Neural progenitor cell (in vitro differentiated cells): ENCODE measurements around the gene GBX2. TPM values are rescaled to one million over a fixed set of nuclear protein-coding genes. Genes with fewer than 3 reads are reported as not detected.
A peak's percentile ranks its signal among the peaks of the same experiment; 100 is the strongest.

Experiments
- DNase-seq: peaks from one replicate; pipeline ENCODE4 v3.0.0-alpha.2; 2016; ENCODE audit warnings: low spot score
- H2AFZ ChIP-seq: fragments of 200-600 bp; sonication (generic); replicated peaks from 2 replicates; pipeline ENCODE4 v1.6.1; 2016; ENCODE audit warnings: antibody characterized with exemption
- H3F3A ChIP-seq: fragments of 200-600 bp; sonication (generic); 2 replicates; pipeline ENCODE4 v1.6.1; 2016; ENCODE audit warnings: antibody characterized with exemption, low read depth
- H3K27ac ChIP-seq: fragments of 200-600 bp; sonication (generic); 2 replicates; pipeline ENCODE4 v1.5.1; 2016; ENCODE audit warnings: mild to moderate bottlenecking
- H3K27me3 ChIP-seq: fragments of 200-600 bp; sonication (generic); 2 replicates; pipeline ENCODE4 v1.6.1; 2016; ENCODE audit warnings: mild to moderate bottlenecking, moderate library complexity
- H3K36me3 ChIP-seq: fragments of 200-600 bp; sonication (generic); 2 replicates; pipeline ENCODE4 v1.5.1; 2016
- H3K4me1 ChIP-seq: fragments of 200-600 bp; sonication (generic); 2 replicates; pipeline ENCODE4 v1.6.1; 2016; ENCODE audit warnings: mixed run types
- H3K4me2 ChIP-seq: fragments of 200-600 bp; sonication (generic); 2 replicates; pipeline ENCODE4 v1.6.1; 2016
- H3K4me3 ChIP-seq: fragments of 200-600 bp; sonication (generic); 2 replicates; pipeline ENCODE4 v1.5.1; 2016
- H3K79me2 ChIP-seq: fragments of 200-600 bp; sonication (generic); 2 replicates; pipeline ENCODE4 v1.6.1; 2016; ENCODE audit warnings: low read depth
- H3K9ac ChIP-seq: fragments of 200-600 bp; sonication (generic); 2 replicates; pipeline ENCODE4 v1.6.1; 2016
- H3K9me3 ChIP-seq: fragments of 200-600 bp; sonication (generic); 2 replicates; pipeline ENCODE4 v1.5.1; 2016; ENCODE audit warnings: low read depth
- H4K20me1 ChIP-seq: fragments of 200-600 bp; sonication (generic); 2 replicates; pipeline ENCODE4 v1.6.1; 2016; ENCODE audit warnings: low read depth
- H3K27ac Mint-ChIP-seq: 3 replicates; pipeline ENCODE4 v1.8.0; 2021; ENCODE audit warnings: mixed read lengths
- H3K27me3 Mint-ChIP-seq: 2 replicates; pipeline ENCODE4 v1.8.0; 2022; ENCODE audit warnings: low read depth, mild to moderate bottlenecking, inconsistent platforms, moderate library complexity, mixed read lengths; ENCODE audit not compliant: insufficient read depth
- H3K36me3 Mint-ChIP-seq: 3 replicates; pipeline ENCODE4 v1.8.0; 2021; ENCODE audit warnings: mixed read lengths
- H3K4me1 Mint-ChIP-seq: 3 replicates; pipeline ENCODE4 v1.8.0; 2021; ENCODE audit warnings: mixed read lengths
- H3K4me3 Mint-ChIP-seq: 3 replicates; pipeline ENCODE4 v1.8.0; 2021; ENCODE audit warnings: mild to moderate bottlenecking, moderate library complexity, mixed read lengths
- H3K9me3 Mint-ChIP-seq: 3 replicates; pipeline ENCODE4 v1.8.0; 2020; ENCODE audit warnings: mixed read lengths
- CTCF ChIP-seq: fragments of 200-600 bp; sonication (generic); IDR thresholded peaks from 2 replicates; pipeline ENCODE4 v1.5.1; 2017; ENCODE audit warnings: antibody characterized with exemption, mild to moderate bottlenecking
- EZH2 ChIP-seq: fragments of 200-600 bp; sonication (generic); IDR thresholded peaks from 2 replicates; pipeline ENCODE4 v1.6.1; 2017; ENCODE audit warnings: antibody characterized with exemption, mild to moderate bottlenecking, moderate library complexity
- EZH2phosphoT487 ChIP-seq: fragments of 200-600 bp; sonication (generic); IDR thresholded peaks from 2 replicates; pipeline ENCODE4 v1.6.1; 2017; ENCODE audit warnings: antibody characterized with exemption
- total RNA-seq: library from RNA; depleted of rRNA; stranded (reverse); fragments of >200 nt; gene quantifications from 2 replicates; pipeline ENCODE4 v1.2.3, GENCODE V29; 2015; ENCODE audit warnings: low replicate concordance

The GBX2 gene
- total RNA-seq, 1 donor from 2014 or later: not detected

- Mint-ChIP-seq H3K9me3 (no peaks in the 10 kb centered on the region), H3K36me3 (peaks cover 2% of the 10 kb centered on the region), H3K4me3 (peak overlapping the region; percentile 94), H3K4me1 (peaks cover 53% of the 10 kb centered on the region), H3K27ac (no peak overlapping the region), H3K27me3 (peaks cover 62% of the 10 kb centered on the region)
- H3F3A ChIP-seq: peaks cover 74% of the 10 kb centered on the region
- peak overlapping the region; percentile 85 for H2AFZ ChIP-seq
- H3K27ac ChIP-seq: no peak overlapping the region
- no peak overlapping the region for H3K9ac ChIP-seq
- H4K20me1 ChIP-seq: peaks cover 88% of the 10 kb centered on the region
- H3K79me2 ChIP-seq: no peaks in the 10 kb centered on the region
- H3K4me2 ChIP-seq: peak overlapping the region; percentile 92
- H3K9me3 ChIP-seq: no peaks in the 10 kb centered on the region
- H3K4me3 ChIP-seq: peak overlapping the region; percentile 49
- no peaks in the 10 kb centered on the region for H3K36me3 ChIP-seq
- TF ChIP-seq EZH2phosphoT487 (peak; percentile 84), EZH2 (peak; percentile 58), CTCF (no peak)
- DNase-seq: peak; percentile 66
- peaks cover 55% of the 10 kb centered on the region for H3K4me1 ChIP-seq
- H3K27me3 ChIP-seq: peaks cover 100% of the 10 kb centered on the region
Observed at GRCh38 chr2:236166796-236167296, 1.3 kb downstream of the GBX2 start.

- H3K9me3 Mint-ChIP-seq: no peaks in the 10 kb centered on the region
- peak overlapping the region; percentile 49 for H3K4me3 ChIP-seq
- peak overlapping the region; percentile 92 for H3K4me2 ChIP-seq
- H4K20me1 ChIP-seq: peaks cover 88% of the 10 kb centered on the region
- H3K4me3 Mint-ChIP-seq: peak overlapping the region; percentile 94
- H2AFZ ChIP-seq: no peak overlapping the region
- H3K4me1 Mint-ChIP-seq: peaks cover 54% of the 10 kb centered on the region
- H3K27ac Mint-ChIP-seq: no peak overlapping the region
- H3K9me3 ChIP-seq: no peaks in the 10 kb centered on the region
- H3K4me1 ChIP-seq: peaks cover 47% of the 10 kb centered on the region
- DNase-seq: peak; percentile 67
- no peaks in the 10 kb centered on the region for H3K36me3 ChIP-seq
- no peaks in the 10 kb centered on the region for H3K79me2 ChIP-seq
- TF ChIP-seq EZH2phosphoT487 (peak; percentile 78), CTCF (no peak), EZH2 (peak; percentile 76)
- H3K27me3 Mint-ChIP-seq: peaks cover 61% of the 10 kb centered on the region
- peaks cover 2% of the 10 kb centered on the region for H3K36me3 Mint-ChIP-seq
- H3K27me3 ChIP-seq: peaks cover 100% of the 10 kb centered on the region
- no peak overlapping the region for H3K9ac ChIP-seq
- H3K27ac ChIP-seq: no peak overlapping the region
- peaks cover 66% of the 10 kb centered on the region for H3F3A ChIP-seq
Observed at GRCh38 chr2:236165842-236166795, 2.1 kb downstream of the GBX2 start.

GRCh38 chr2:236164925-236165841 lies 3.0 kb downstream of the GBX2 start:
- Mint-ChIP-seq H3K4me3 (peak overlapping the region; percentile 94), H3K27ac (no peak overlapping the region), H3K27me3 (peaks cover 58% of the 10 kb centered on the region), H3K4me1 (peaks cover 52% of the 10 kb centered on the region), H3K36me3 (peaks cover 2% of the 10 kb centered on the region), H3K9me3 (no peaks in the 10 kb centered on the region)
- TF ChIP-seq EZH2phosphoT487 (no peak), CTCF (no peak), EZH2 (no peak)
- Histone ChIP-seq H3K9ac (no peak overlapping the region), H3K9me3 (no peaks in the 10 kb centered on the region), H3K79me2 (no peaks in the 10 kb centered on the region), H3F3A (peaks cover 58% of the 10 kb centered on the region), H2AFZ (no peak overlapping the region), H3K4me1 (peaks cover 51% of the 10 kb centered on the region), H3K4me3 (peak overlapping the region; percentile 43), H3K27me3 (peaks cover 100% of the 10 kb centered on the region), H3K4me2 (peak overlapping the region; percentile 75), H3K36me3 (no peaks in the 10 kb centered on the region), H3K27ac (no peak overlapping the region), H4K20me1 (peaks cover 88% of the 10 kb centered on the region)
- no peak for DNase-seq
